Neural cell (in vitro differentiated cells): ENCODE measurements around the gene SEC14L3. TPM values are rescaled to one million over a fixed set of nuclear protein-coding genes. Genes with fewer than 3 reads are reported as not detected.

Experiments used
- H2AFZ ChIP-seq: fragments of 200-600, 300-800 bp; sonication (generic), shearing (Covaris generic); 2 replicates; pipeline ENCODE4 v1.6.0; 2014; ENCODE audit warnings: low read depth, mild to moderate bottlenecking, antibody characterized with exemption, low read length, moderate library complexity
- H3F3A ChIP-seq: fragments of 200-600 bp; shearing (Covaris generic); 2 replicates; pipeline ENCODE4 v1.6.1; 2016; ENCODE audit warnings: mild to moderate bottlenecking, moderate library complexity, mixed read lengths, antibody characterized with exemption, low read length; ENCODE audit not compliant: insufficient read depth, poor library complexity, severe bottlenecking
- H3K27ac ChIP-seq: fragments of 200-600, 300-800 bp; sonication (generic), shearing (Covaris generic); 2 replicates; pipeline ENCODE4 v1.5.1; 2014; ENCODE audit warnings: mild to moderate bottlenecking, low read length, moderate library complexity
- H3K27me3 ChIP-seq: fragments of 300-800, 200-600 bp; sonication (generic), shearing (Covaris generic); 2 replicates; pipeline ENCODE4 v1.6.0; 2014; ENCODE audit warnings: mild to moderate bottlenecking, low read depth, low read length, moderate library complexity; ENCODE audit not compliant: insufficient read depth
- H3K36me3 ChIP-seq: fragments of 300-800, 200-600 bp; sonication (generic), shearing (Covaris generic); 2 replicates; pipeline ENCODE4 v1.5.1; 2014; ENCODE audit warnings: mild to moderate bottlenecking, antibody characterized with exemption, low read length, moderate library complexity; ENCODE audit not compliant: insufficient read depth
- H3K4me2 ChIP-seq: fragments of 300-800, 200-600 bp; sonication (generic), shearing (Covaris generic); 2 replicates; pipeline ENCODE4 v1.6.0; 2014; ENCODE audit warnings: mild to moderate bottlenecking, low read length
- H3K4me3 ChIP-seq: fragments of 300-800, 200-600 bp; sonication (generic), shearing (Covaris generic); 2 replicates; pipeline ENCODE4 v1.5.1; 2014; ENCODE audit warnings: mild to moderate bottlenecking, low read length, moderate library complexity
- H3K79me2 ChIP-seq: fragments of 200-600 bp; shearing (Covaris generic); replicated peaks from 2 replicates; pipeline ENCODE4 v1.6.0; 2014; ENCODE audit warnings: mild to moderate bottlenecking, low read length, moderate library complexity; ENCODE audit not compliant: insufficient read depth
- H3K9ac ChIP-seq: fragments of 300-800, 200-600 bp; sonication (generic), shearing (Covaris generic); 2 replicates; pipeline ENCODE4 v1.6.1; 2016; ENCODE audit warnings: mild to moderate bottlenecking, low read length, mixed read lengths
- H3K9me2 ChIP-seq: fragments of 200-600 bp; shearing (Covaris generic); 2 replicates; pipeline ENCODE4 v1.6.1; 2016; ENCODE audit warnings: mild to moderate bottlenecking, low read length, mixed read lengths; ENCODE audit not compliant: insufficient read depth
- H3K9me3 ChIP-seq: fragments of 200-600, 300-800 bp; sonication (generic), shearing (Covaris generic); 2 replicates; pipeline ENCODE4 v1.6.1; 2016; ENCODE audit warnings: mild to moderate bottlenecking, mixed run types, low read length, moderate library complexity, mixed read lengths
- H4K20me1 ChIP-seq: fragments of 200-600 bp; shearing (Covaris generic); 2 replicates; pipeline ENCODE4 v1.6.1; 2016; ENCODE audit warnings: mild to moderate bottlenecking, mixed run types; ENCODE audit not compliant: insufficient read depth
- CTCF ChIP-seq: fragments of 450-650 bp; IDR thresholded peaks from 2 replicates; pipeline ENCODE4 v1.5.1; 2014; ENCODE audit warnings: antibody characterized with exemption, mild to moderate bottlenecking, moderate library complexity; ENCODE audit not compliant: poor library complexity, severe bottlenecking
- EP300 ChIP-seq: fragments of 450-650 bp; conservative IDR thresholded peaks from 2 replicates; pipeline ENCODE4 v1.6.1; 2014; ENCODE audit warnings: antibody characterized with exemption, mild to moderate bottlenecking, moderate library complexity; ENCODE audit not compliant: poor library complexity, severe bottlenecking
- EZH2 ChIP-seq: fragments of 200-600, 300-800 bp; shearing (Covaris generic), sonication (generic); IDR thresholded peaks from 2 replicates; pipeline ENCODE4 v1.6.1; 2014; ENCODE audit warnings: antibody characterized with exemption, low read length, borderline replicate concordance, mild to moderate bottlenecking; ENCODE audit not compliant: insufficient read depth, poor library complexity, severe bottlenecking
- MXI1 ChIP-seq: fragments of 450-650 bp; conservative IDR thresholded peaks from 2 replicates; pipeline ENCODE4 v1.6.1; 2014; ENCODE audit warnings: antibody characterized with exemption, mild to moderate bottlenecking; ENCODE audit not compliant: poor library complexity, severe bottlenecking
- POLR2AphosphoS5 ChIP-seq: IDR thresholded peaks from 2 replicates; pipeline ENCODE4 v1.6.1; 2012
- RAD21 ChIP-seq: fragments of 450-650 bp; conservative IDR thresholded peaks from 2 replicates; pipeline ENCODE4 v1.6.1; 2014; ENCODE audit warnings: antibody characterized with exemption, mild to moderate bottlenecking, moderate library complexity
- REST ChIP-seq: IDR thresholded peaks from 2 replicates; pipeline ENCODE4 v1.6.1; 2012; ENCODE audit warnings: borderline replicate concordance
- SMC3 ChIP-seq: fragments of 450-650 bp; conservative IDR thresholded peaks from 2 replicates; pipeline ENCODE4 v1.6.1; 2014; ENCODE audit warnings: antibody characterized with exemption, mild to moderate bottlenecking, moderate library complexity; ENCODE audit not compliant: poor library complexity
- polyA plus RNA-seq: library from polyadenylated mRNA; depleted of rRNA; stranded (reverse); fragments of >200 nt; gene quantifications from 2 replicates; pipeline ENCODE4 v1.2.3, GENCODE V29; 2014

SEC14L3 gene
- polyA plus RNA-seq, 1 donor from 2014 or later, result not detected

- H2AFZ ChIP-seq, result no peak overlapping the region
- no peak overlapping the region for H3K4me3 ChIP-seq
- H3K9me3 ChIP-seq, result no peaks in the 10 kb centered on the region
- H3K9me2 ChIP-seq, result no peaks in the 10 kb centered on the region
- H3K27ac ChIP-seq, result no peak overlapping the region
- H3K4me2 ChIP-seq, result no peak overlapping the region
- TF ChIP-seq SMC3 (no peak), REST (no peak), POLR2AphosphoS5 (no peak), CTCF (no peak), MXI1 (no peak), RAD21 (no peak), EZH2 (no peak)
- no peak overlapping the region for H3K9ac ChIP-seq
- no peaks in the 10 kb centered on the region for H3F3A ChIP-seq
- no peaks in the 10 kb centered on the region for H3K27me3 ChIP-seq
- H4K20me1 ChIP-seq, result no peaks in the 10 kb centered on the region
- no peaks in the 10 kb centered on the region for H3K36me3 ChIP-seq
- no peaks in the 10 kb centered on the region for H3K79me2 ChIP-seq
Measured at GRCh38 chr22:30511911-30512310, 40.1 kb upstream of the SEC14L3 start.

- Histone ChIP-seq H3K27me3 (no peaks in the 10 kb centered on the region), H3K9me3 (no peaks in the 10 kb centered on the region), H3K4me3 (no peak overlapping the region)
Measured at GRCh38 chr22:30511109-30511508, 39.3 kb upstream of the SEC14L3 start.

More at GRCh38 chr22:30511109-30511508, 39.3 kb upstream of the SEC14L3 start:
- no peaks in the 10 kb centered on the region for H3K9me2 ChIP-seq
- no peak overlapping the region for H2AFZ ChIP-seq
- H3K36me3 ChIP-seq, result no peaks in the 10 kb centered on the region
- no peaks in the 10 kb centered on the region for H3K79me2 ChIP-seq
- H3K9ac ChIP-seq, result no peak overlapping the region
- H3K27ac ChIP-seq, result no peak overlapping the region
- H4K20me1 ChIP-seq, result no peaks in the 10 kb centered on the region
- TF ChIP-seq REST, result no peak
- TF ChIP-seq EP300, result no peak
- no peak for TF ChIP-seq EZH2
- TF ChIP-seq CTCF, result no peak
- TF ChIP-seq MXI1, result no peak
- TF ChIP-seq RAD21, result no peak
- no peak for TF ChIP-seq SMC3
- no peak for TF ChIP-seq POLR2AphosphoS5
- no peak overlapping the region for H3K4me2 ChIP-seq
- H3F3A ChIP-seq, result no peaks in the 10 kb centered on the region
